ENCODE data around the gene FUBP3. TPM values are rescaled to one million over a fixed set of nuclear protein-coding genes. Genes with fewer than 3 reads are reported as not detected.

FUBP3 gene
- total RNA-seq, 4 donors from 2014 or later = 33.1 to 59.9 (median 37.8) TPM

- Histone ChIP-seq H3K4me3 (no peak overlapping the region), H3K27me3 (no peaks in the 10 kb centered on the region), H3K9me3 (no peaks in the 10 kb centered on the region), H3K36me3 (peaks cover 7 to 87% (median 29%) of the 10 kb centered on the region in 3 donors), H3K27ac (no peak overlapping the region), H3K4me1 (no peaks in the 10 kb centered on the region)
- TF ChIP-seq EP300 (IDR thresholded peaks at IDR 0.05) = no peak
- TF ChIP-seq CTCF (IDR thresholded peaks at IDR 0.05) = no peak
- no peak for TF ChIP-seq POLR2A (IDR thresholded peaks at IDR 0.05)
- DNase-seq (ENCODE audit: low spot score in 2 of 2) = no peak
- WGBS, 2 donors = 72 to 85% methylated on average over 8 of the region's 8 CpGs
Measured at GRCh38 chr9:130634801-130635200, 55.4 kb downstream of the FUBP3 start.

- WGBS, 2 donors = 87 to 94% methylated on average over 6 of the region's 6 CpGs
- H3K4me1 ChIP-seq = no peaks in the 10 kb centered on the region
- no peak overlapping the region for H3K4me3 ChIP-seq
- no peak for TF ChIP-seq EP300 (IDR thresholded peaks at IDR 0.05)
- TF ChIP-seq POLR2A (IDR thresholded peaks at IDR 0.05) = no peak
- TF ChIP-seq CTCF (IDR thresholded peaks at IDR 0.05) = no peak
- DNase-seq (ENCODE audit: low spot score in 2 of 2) = no peak
- H3K36me3 ChIP-seq = peaks cover 7 to 82% (median 29%) of the 10 kb centered on the region in 3 donors
- H3K27me3 ChIP-seq = no peaks in the 10 kb centered on the region
- H3K9me3 ChIP-seq = no peaks in the 10 kb centered on the region
- H3K27ac ChIP-seq = no peak overlapping the region
Measured at GRCh38 chr9:130635306-130635705, 55.9 kb downstream of the FUBP3 start.

- TF ChIP-seq POLR2A (IDR thresholded peaks at IDR 0.05) = no peak
- TF ChIP-seq CTCF (IDR thresholded peaks at IDR 0.05) = no peak
- no peak for TF ChIP-seq EP300 (IDR thresholded peaks at IDR 0.05)
- no peak overlapping the region for H3K27ac ChIP-seq
- H3K4me1 ChIP-seq = no peaks in the 10 kb centered on the region
- H3K4me3 ChIP-seq = no peak overlapping the region
- H3K36me3 ChIP-seq = peaks cover 7 to 75% (median 23%) of the 10 kb centered on the region in 3 donors
- 90 to 94% methylated on average over 29 to 33 of the region's 33 CpGs for WGBS, 2 donors
- no peaks in the 10 kb centered on the region for H3K27me3 ChIP-seq
- no peak for DNase-seq (ENCODE audit: low spot score in 2 of 2)
- no peaks in the 10 kb centered on the region for H3K9me3 ChIP-seq
Measured at GRCh38 chr9:130635721-130636647, 56.6 kb downstream of the FUBP3 start.

- no peak for TF ChIP-seq POLR2A (IDR thresholded peaks at IDR 0.05)
- TF ChIP-seq CTCF (IDR thresholded peaks at IDR 0.05) = no peak
- no peak for TF ChIP-seq EP300 (IDR thresholded peaks at IDR 0.05)
- Histone ChIP-seq H3K27me3 (no peaks in the 10 kb centered on the region), H3K4me1 (no peaks in the 10 kb centered on the region), H3K36me3 (peaks cover 4 to 68% (median 17%) of the 10 kb centered on the region in 3 donors), H3K4me3 (no peak overlapping the region), H3K9me3 (no peaks in the 10 kb centered on the region), H3K27ac (no peak overlapping the region)
- 87% methylated on average over 7 to 9 of the region's 9 CpGs for WGBS, 2 donors
- no peak for DNase-seq (ENCODE audit: low spot score in 2 of 2)
Measured at GRCh38 chr9:130636648-130637020, 57.3 kb downstream of the FUBP3 start.

Measured in tibial nerve (tissue), 4 donors.